SK-N-SH (cell line): ENCODE data around the gene FAM227B. TPM values are rescaled to one million over a fixed set of nuclear protein-coding genes. Genes with fewer than 3 reads are reported as not detected.

Experiments used
- CTCF ChIA-PET: fragments of 300-600, 350-600 bp; formaldehyde crosslinking; extraction: SDS; loops from one replicate; lab custom pipeline; 2021; lab: Yijun Ruan, JAX
- POLR2A ChIA-PET: fragments of 350-600 bp; sonication (Branson Sonifier 250); formaldehyde crosslinking; extraction: SDS; loops from one replicate; lab custom pipeline; 2020; ENCODE audit warnings: antibody characterized with exemption, inconsistent platforms; lab: Yijun Ruan, JAX
- DNase-seq: peaks from one replicate; pipeline ENCODE4 v3.0.0; 2012
- H2AFZ ChIP-seq: fragments of 200-600 bp; sonication (generic); 2 replicates; pipeline ENCODE4 v1.8.1; 2016; ENCODE audit warnings: antibody characterized with exemption, mild to moderate bottlenecking, low read depth
- H3F3A ChIP-seq: fragments of 200-600 bp; sonication (generic); replicated peaks from 2 replicates; pipeline ENCODE3; 2016; ENCODE audit warnings: antibody characterized with exemption, mild to moderate bottlenecking; ENCODE audit not compliant: insufficient read depth
- H3K27ac ChIP-seq, 2 experiments: fragments of 200-500 bp in 1 of 2; fragments of 200-600 bp in 1 of 2; sonication (Bioruptor generic) in 1 of 2; sonication (generic), shearing (Covaris generic) in 1 of 2; 2 replicates each; pipeline versions ENCODE4 v1.5.1 to v1.6.1; 2014 to 2016; ENCODE audit warnings: low read depth in 2 of 2, inconsistent platforms in 1 of 2, low read length in 1 of 2, mild to moderate bottlenecking in 1 of 2, mixed read lengths in 1 of 2
- H3K27me3 ChIP-seq: fragments of 200-600 bp; sonication (generic), shearing (Covaris generic); 2 replicates; pipeline ENCODE4 v1.6.1; 2016; ENCODE audit warnings: mixed run types; ENCODE audit not compliant: insufficient read depth
- H3K36me3 ChIP-seq, 2 experiments: fragments of 200-500 bp in 1 of 2; fragments of 200-600 bp in 1 of 2; sonication (Bioruptor generic) in 1 of 2; sonication (generic) in 1 of 2; replicated peaks in 1 of 2; 2 replicates each; pipeline versions ENCODE3 to v1.5.1; 2014 to 2016; ENCODE audit warnings: low read length in 1 of 2, mild to moderate bottlenecking in 1 of 2; ENCODE audit not compliant: insufficient read depth in 2 of 2, control insufficient read depth in 1 of 2
- H3K4me1 ChIP-seq, 2 experiments: fragments of 200-500 bp in 1 of 2; fragments of 200-600 bp in 1 of 2; sonication (Bioruptor generic) in 1 of 2; sonication (generic), shearing (Covaris generic) in 1 of 2; 2 replicates each; pipeline versions ENCODE4 v1.5.1 to v1.6.1; 2014 to 2016; ENCODE audit warnings: low read depth in 1 of 2, low read length in 1 of 2, mixed run types in 1 of 2; ENCODE audit not compliant: insufficient read depth in 2 of 2, control insufficient read depth in 1 of 2
- H3K4me2 ChIP-seq: fragments of 200-600 bp; sonication (generic), shearing (Covaris generic); 2 replicates; pipeline ENCODE4 v1.6.1; 2017; ENCODE audit warnings: mixed run types
- H3K4me3 ChIP-seq, 2 experiments: fragments of 200-500 bp in 1 of 2; fragments of 200-600 bp in 1 of 2; sonication (Bioruptor generic) in 1 of 2; sonication (generic), shearing (Covaris generic) in 1 of 2; 2 replicates each; pipeline versions ENCODE4 v1.5.1 to v1.8.1; 2014 to 2016; ENCODE audit warnings: low read depth in 2 of 2, inconsistent platforms in 1 of 2, low read length in 1 of 2, mild to moderate bottlenecking in 1 of 2, mixed read lengths in 1 of 2, moderate library complexity in 1 of 2
- H3K79me2 ChIP-seq: fragments of 200-600 bp; sonication (generic); 2 replicates; pipeline ENCODE4 v1.8.1; 2017; ENCODE audit warnings: mild to moderate bottlenecking; ENCODE audit not compliant: insufficient read depth
- H3K9ac ChIP-seq: fragments of 200-600 bp; sonication (generic); 2 replicates; pipeline ENCODE4 v1.6.1; 2017; ENCODE audit warnings: mixed run types
- H3K9me2 ChIP-seq: fragments of 200-600 bp; sonication (generic); 2 replicates; pipeline ENCODE4 v1.6.1; 2017; ENCODE audit warnings: mixed run types
- H3K9me3 ChIP-seq: fragments of 200-600 bp; sonication (generic); 2 replicates; pipeline ENCODE4 v1.6.1; 2017; ENCODE audit warnings: mixed run types, mild to moderate bottlenecking, moderate library complexity
- H4K20me1 ChIP-seq: fragments of 200-600 bp; sonication (generic); 2 replicates; pipeline ENCODE4 v1.6.1; 2017; ENCODE audit warnings: mild to moderate bottlenecking, mixed run types; ENCODE audit not compliant: insufficient read depth
- CTCF ChIP-seq: fragments of 200-600 bp; sonication (generic); IDR thresholded peaks from 2 replicates; pipeline ENCODE4 v1.6.1; 2017; ENCODE audit warnings: antibody characterized with exemption, mild to moderate bottlenecking, moderate library complexity
- EP300 ChIP-seq, 2 experiments: IDR thresholded peaks; 2 replicates each; pipeline versions ENCODE4 v1.4.0 to v1.6.1; 2012; ENCODE audit warnings: borderline replicate concordance in 1 of 2, low read depth in 1 of 2, low read length in 1 of 2
- FOXM1 ChIP-seq: IDR thresholded peaks from 2 replicates; pipeline ENCODE4 v1.4.0; 2012; ENCODE audit warnings: low read depth, mild to moderate bottlenecking
- GATA2 ChIP-seq: sonication (generic); formaldehyde crosslinking; IDR thresholded peaks from 2 replicates; pipeline ENCODE4 v1.5.0; 2020; ENCODE audit warnings: mild to moderate bottlenecking, missing genetic modification reagents
- IRF3 ChIP-seq: fragments of 150-350 bp; IDR thresholded peaks from 2 replicates; pipeline ENCODE4 v1.6.1; 2016; ENCODE audit warnings: mild to moderate bottlenecking, low read depth, low read length
- NFIC ChIP-seq: IDR thresholded peaks from 2 replicates; pipeline ENCODE4 v1.4.0; 2012; ENCODE audit warnings: borderline replicate concordance
- NRF1 ChIP-seq: IDR thresholded peaks from 2 replicates; pipeline ENCODE4 v1.6.1; 2012; ENCODE audit warnings: low read depth, mild to moderate bottlenecking, low read length
- PBX3 ChIP-seq: IDR thresholded peaks from 2 replicates; pipeline ENCODE4; 2012
- RXRA ChIP-seq: IDR thresholded peaks from 2 replicates; pipeline ENCODE4 v1.4.0; 2012; ENCODE audit warnings: low read depth, mild to moderate bottlenecking, borderline replicate concordance
- SIN3A ChIP-seq: IDR thresholded peaks from 2 replicates; pipeline ENCODE4 v1.6.1; 2012; ENCODE audit warnings: low read depth, mild to moderate bottlenecking, low read length, moderate library complexity, borderline replicate concordance
- SMC3 ChIP-seq: IDR thresholded peaks from 2 replicates; pipeline ENCODE4 v1.6.1; 2012; ENCODE audit warnings: low read depth, low read length, improper control_type of control experiment
- TAF1 ChIP-seq: IDR thresholded peaks from 2 replicates; pipeline ENCODE4 v1.6.1; 2012; ENCODE audit warnings: low read depth, mild to moderate bottlenecking, low read length, moderate library complexity, borderline replicate concordance
- ZBTB33 ChIP-seq: IDR thresholded peaks from 2 replicates; pipeline ENCODE4 v1.4.0; 2012; ENCODE audit warnings: low read depth, borderline replicate concordance
- WGBS: methylation state at CpG from one replicate; pipeline ENCODE4 v1.1.6; 2017; ENCODE audit warnings: low lambda C conversion rate; 5-methylcytosine and 5-hydroxymethylcytosine counted together
- polyA plus RNA-seq, 3 experiments: library from polyadenylated mRNA; depleted of rRNA; stranded (reverse); fragments of >200 nt; gene quantifications; 2 replicates each; pipeline ENCODE4 v1.2.3, GENCODE V29; 2012

FAM227B gene
- polyA plus RNA-seq, 1 of the 3 experiments (the other 2 are of a cell fraction) = 4.4 TPM

- POLR2A ChIA-PET = no interaction called here
Measured at GRCh38 chr15:49558929-49559328, 61.7 kb downstream of the FAM227B start.

More at GRCh38 chr15:49558929-49559328, 61.7 kb downstream of the FAM227B start:
- 13% methylated on average over 2 of the region's 2 CpGs for WGBS
- no peak overlapping the region for H3K4me3 ChIP-seq
- no peaks in the 10 kb centered on the region for H3F3A ChIP-seq
- no peaks in the 10 kb centered on the region for H3K79me2 ChIP-seq
- no peak for DNase-seq
- peaks cover 0 to 3% of the 10 kb centered on the region in 2 experiments for H3K36me3 ChIP-seq
- H3K27me3 ChIP-seq = no peaks in the 10 kb centered on the region
- H3K27ac ChIP-seq = no peak overlapping the region
- CTCF ChIA-PET = no interaction called here
- no peak overlapping the region for H3K9ac ChIP-seq
- TF ChIP-seq SIN3A (no peak), TAF1 (no peak), NRF1 (no peak), ZBTB33 (no peak), GATA2 (CRISPR knock-in tag) (no peak), IRF3 (no peak), PBX3 (no peak), EP300 (IDR thresholded peaks at IDR 0.05; ENCODE audit: borderline replicate concordance in 1 of 2, low read depth in 1 of 2, low read length in 1 of 2) (no peak), FOXM1 (no peak), SMC3 (no peak), NFIC (no peak), CTCF (no peak), RXRA (no peak)
- no peaks in the 10 kb centered on the region for H3K9me2 ChIP-seq
- H2AFZ ChIP-seq = no peak overlapping the region
- H3K4me1 ChIP-seq = no peaks in the 10 kb centered on the region
- no peak overlapping the region for H3K4me2 ChIP-seq
- H3K9me3 ChIP-seq = no peaks in the 10 kb centered on the region
- no peaks in the 10 kb centered on the region for H4K20me1 ChIP-seq
